ENCODE data around the gene FOXR2.

GRCh38 chrX:55579115-55579514 is 44.1 kb upstream of the FOXR2 start:
- TF ChIP-seq CTCF (IDR thresholded peaks at IDR 0.05; ENCODE audit: low read depth, low read length) (no peak), EZH2phosphoT487 (IDR thresholded peaks at IDR 0.05; ENCODE audit: low read depth) (no peak)
